ENCODE data around the gene ULBP3. TPM values are rescaled to one million over a fixed set of nuclear protein-coding genes. Genes with fewer than 3 reads are reported as not detected.
A peak's percentile ranks its signal among the peaks of the same experiment; 100 is the strongest.
"Not testable (repeated sequence)": the region's sequence is repeated elsewhere in the genome, so short reads cannot be mapped to it uniquely, and the experiment has no call there.

Gene ULBP3
- total and polyA plus RNA-seq, 9 of the 15 experiments (the other 6 are each of a cell fraction or from before 2014, with no cell fraction given) = 0.25 to 0.33 TPM; not detected in 7

DNA sequence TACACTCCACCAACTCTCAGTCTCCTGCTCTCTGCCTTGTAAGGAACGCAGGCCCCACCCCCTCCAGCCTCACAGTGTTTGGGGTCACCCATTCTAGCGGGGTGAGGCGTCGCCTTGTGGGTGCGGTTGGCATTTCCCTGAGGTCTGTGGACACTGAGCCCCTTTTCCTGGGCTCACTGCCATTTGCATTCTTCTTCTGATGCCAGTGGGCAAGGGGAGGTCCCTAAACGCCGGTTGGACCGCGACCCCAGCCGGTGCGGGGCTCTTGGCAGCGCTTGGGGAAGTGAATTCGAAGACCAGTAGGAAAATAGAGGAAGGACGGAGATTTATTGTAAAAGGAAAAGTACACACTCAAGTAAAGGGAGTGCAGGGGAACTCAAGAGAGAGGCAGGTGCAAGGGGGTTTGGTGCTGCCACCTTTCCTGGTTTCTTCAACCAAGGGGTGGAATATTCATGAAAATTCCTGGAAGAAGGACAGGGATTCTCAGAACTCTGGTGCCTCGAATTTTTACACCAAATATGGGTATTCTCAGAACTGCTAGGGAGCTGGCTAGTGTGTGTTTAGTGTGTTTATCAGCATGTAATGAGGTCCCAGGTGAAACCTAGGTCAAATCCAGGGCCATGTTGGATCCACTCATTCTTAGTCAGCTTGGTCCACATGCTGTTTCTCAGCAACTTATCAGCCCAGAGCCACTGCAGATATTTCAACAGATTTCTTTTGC is 53.5 kb downstream of the ULBP3 start (continued):
- TF ChIP-seq, protein P1, sequence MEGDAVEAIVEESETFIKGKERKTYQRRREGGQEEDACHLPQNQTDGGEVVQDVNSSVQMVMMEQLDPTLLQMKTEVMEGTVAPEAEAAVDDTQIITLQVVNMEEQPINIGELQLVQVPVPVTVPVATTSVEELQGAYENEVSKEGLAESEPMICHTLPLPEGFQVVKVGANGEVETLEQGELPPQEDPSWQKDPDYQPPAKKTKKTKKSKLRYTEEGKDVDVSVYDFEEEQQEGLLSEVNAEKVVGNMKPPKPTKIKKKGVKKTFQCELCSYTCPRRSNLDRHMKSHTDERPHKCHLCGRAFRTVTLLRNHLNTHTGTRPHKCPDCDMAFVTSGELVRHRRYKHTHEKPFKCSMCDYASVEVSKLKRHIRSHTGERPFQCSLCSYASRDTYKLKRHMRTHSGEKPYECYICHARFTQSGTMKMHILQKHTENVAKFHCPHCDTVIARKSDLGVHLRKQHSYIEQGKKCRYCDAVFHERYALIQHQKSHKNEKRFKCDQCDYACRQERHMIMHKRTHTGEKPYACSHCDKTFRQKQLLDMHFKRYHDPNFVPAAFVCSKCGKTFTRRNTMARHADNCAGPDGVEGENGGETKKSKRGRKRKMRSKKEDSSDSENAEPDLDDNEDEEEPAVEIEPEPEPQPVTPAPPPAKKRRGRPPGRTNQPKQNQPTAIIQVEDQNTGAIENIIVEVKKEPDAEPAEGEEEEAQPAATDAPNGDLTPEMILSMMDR (IDR thresholded peaks at IDR 0.05 in 2 of 3, conservative IDR thresholded peaks at IDR 0.05 in 1 of 3; ENCODE audit: insufficient read depth in 2 of 3, low read depth in 1 of 3, low read length in 3 of 3) = peak in 1 of 3 experiments; percentile 26; a peak in 2 of 6 replicates
- peak; percentile 64 for TF ChIP-seq CBFA2T3 (IDR thresholded peaks at IDR 0.05)
- TF ChIP-seq, protein P2, sequence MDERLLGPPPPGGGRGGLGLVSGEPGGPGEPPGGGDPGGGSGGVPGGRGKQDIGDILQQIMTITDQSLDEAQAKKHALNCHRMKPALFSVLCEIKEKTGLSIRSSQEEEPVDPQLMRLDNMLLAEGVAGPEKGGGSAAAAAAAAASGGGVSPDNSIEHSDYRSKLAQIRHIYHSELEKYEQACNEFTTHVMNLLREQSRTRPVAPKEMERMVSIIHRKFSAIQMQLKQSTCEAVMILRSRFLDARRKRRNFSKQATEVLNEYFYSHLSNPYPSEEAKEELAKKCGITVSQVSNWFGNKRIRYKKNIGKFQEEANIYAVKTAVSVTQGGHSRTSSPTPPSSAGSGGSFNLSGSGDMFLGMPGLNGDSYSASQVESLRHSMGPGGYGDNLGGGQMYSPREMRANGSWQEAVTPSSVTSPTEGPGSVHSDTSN (CRISPR knock-in tag; IDR thresholded peaks at IDR 0.05; ENCODE audit: low read depth) = not testable (repeated sequence)
- TF ChIP-seq, protein P2 (tag; conservative IDR thresholded peaks at IDR 0.05; ENCODE audit: low read depth) = 0 out of 2 replicates have a peak, but pooled peaks have one; percentile 7
- peak; percentile 67 for TF ChIP-seq ESRRA (IDR thresholded peaks at IDR 0.05; ENCODE audit: borderline replicate concordance, low read depth)
- TF ChIP-seq SMARCA4 (IDR thresholded peaks at IDR 0.05) = peak; percentile 38
- TF ChIP-seq MYC (IDR thresholded peaks at IDR 0.05; ENCODE audit: low read depth, low read length) = peak; percentile 46; the same call in 1 of the 2 replicates
- not testable (repeated sequence) for TF ChIP-seq MYC (CRISPR knock-in tag; IDR thresholded peaks at IDR 0.05; ENCODE audit: borderline replicate concordance, low read depth); JUND (tag; IDR thresholded peaks at IDR 0.05; ENCODE audit: borderline replicate concordance, low read depth, low read length)
- TF ChIP-seq KDM1A (IDR thresholded peaks at IDR 0.05) = peak; percentile 56 to 63; a peak in 2 of 4 replicates
- TF ChIP-seq, protein P3, sequence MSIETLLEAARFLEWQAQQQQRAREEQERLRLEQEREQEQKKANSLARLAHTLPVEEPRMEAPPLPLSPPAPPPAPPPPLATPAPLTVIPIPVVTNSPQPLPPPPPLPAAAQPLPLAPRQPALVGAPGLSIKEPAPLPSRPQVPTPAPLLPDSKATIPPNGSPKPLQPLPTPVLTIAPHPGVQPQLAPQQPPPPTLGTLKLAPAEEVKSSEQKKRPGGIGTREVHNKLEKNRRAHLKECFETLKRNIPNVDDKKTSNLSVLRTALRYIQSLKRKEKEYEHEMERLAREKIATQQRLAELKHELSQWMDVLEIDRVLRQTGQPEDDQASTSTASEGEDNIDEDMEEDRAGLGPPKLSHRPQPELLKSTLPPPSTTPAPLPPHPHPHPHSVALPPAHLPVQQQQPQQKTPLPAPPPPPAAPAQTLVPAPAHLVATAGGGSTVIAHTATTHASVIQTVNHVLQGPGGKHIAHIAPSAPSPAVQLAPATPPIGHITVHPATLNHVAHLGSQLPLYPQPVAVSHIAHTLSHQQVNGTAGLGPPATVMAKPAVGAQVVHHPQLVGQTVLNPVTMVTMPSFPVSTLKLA (conservative IDR thresholded peaks at IDR 0.05) = 0 out of 4 replicates have a peak, but pooled peaks have one; percentile 19 to 33
- TF ChIP-seq SRF (CRISPR knock-in tag; IDR thresholded peaks at IDR 0.05) = peak; percentile 79 to 99
- peak; percentile 85 for TF ChIP-seq FOSL1 (tag; conservative IDR thresholded peaks at IDR 0.05)
- TF ChIP-seq MEIS2 (IDR thresholded peaks at IDR 0.05; ENCODE audit: partially characterized antibody) = peak; percentile 13
- peak in 1 of 2 experiments; percentile 44; a peak in 2 of 4 replicates for TF ChIP-seq RCOR1 (IDR thresholded peaks at IDR 0.05; ENCODE audit: borderline replicate concordance in 1 of 2, low read depth in 2 of 2, low read length in 2 of 2)
- TF ChIP-seq MAZ (CRISPR knock-in tag; conservative IDR thresholded peaks at IDR 0.05 in 1 of 2, IDR thresholded peaks at IDR 0.05 in 1 of 2) = peak in 1 of 2 experiments; percentile 38; a peak in 1 of 4 replicates
- peak; percentile 71; the same call in 1 of the 2 replicates for TF ChIP-seq CTBP1 (IDR thresholded peaks at IDR 0.05; ENCODE audit: borderline replicate concordance)
- TF ChIP-seq JUND (IDR thresholded peaks at IDR 0.05; ENCODE audit: borderline replicate concordance, low read depth, low read length) = 0 out of 2 replicates have a peak, but pooled peaks have one; percentile 14
- peak; percentile 60 for TF ChIP-seq TAL1 (IDR thresholded peaks at IDR 0.05)
- 0 out of 2 replicates have a peak, but pooled peaks have one; percentile 7 for TF ChIP-seq SPI1 (IDR thresholded peaks at IDR 0.05; ENCODE audit: borderline replicate concordance, low read depth, low read length)
- peak in 1 of 2 experiments; percentile 18; a peak in 1 of 4 replicates for TF ChIP-seq TBL1XR1 (IDR thresholded peaks at IDR 0.05; ENCODE audit: low read length in 2 of 2)
